NCI-H2196 (cell line): ENCODE measurements around the gene MOB3C.
"Not testable (repeated sequence)": the region's sequence is repeated elsewhere in the genome, so short reads cannot be mapped to it uniquely, and the experiment has no call there.

Experiments
- DNase-seq: peaks from one replicate; lab custom pipeline; 2025; ENCODE audit not compliant: unreplicated experiment; lab: John Stamatoyannopoulos, UW

Gene MOB3C

DNA sequence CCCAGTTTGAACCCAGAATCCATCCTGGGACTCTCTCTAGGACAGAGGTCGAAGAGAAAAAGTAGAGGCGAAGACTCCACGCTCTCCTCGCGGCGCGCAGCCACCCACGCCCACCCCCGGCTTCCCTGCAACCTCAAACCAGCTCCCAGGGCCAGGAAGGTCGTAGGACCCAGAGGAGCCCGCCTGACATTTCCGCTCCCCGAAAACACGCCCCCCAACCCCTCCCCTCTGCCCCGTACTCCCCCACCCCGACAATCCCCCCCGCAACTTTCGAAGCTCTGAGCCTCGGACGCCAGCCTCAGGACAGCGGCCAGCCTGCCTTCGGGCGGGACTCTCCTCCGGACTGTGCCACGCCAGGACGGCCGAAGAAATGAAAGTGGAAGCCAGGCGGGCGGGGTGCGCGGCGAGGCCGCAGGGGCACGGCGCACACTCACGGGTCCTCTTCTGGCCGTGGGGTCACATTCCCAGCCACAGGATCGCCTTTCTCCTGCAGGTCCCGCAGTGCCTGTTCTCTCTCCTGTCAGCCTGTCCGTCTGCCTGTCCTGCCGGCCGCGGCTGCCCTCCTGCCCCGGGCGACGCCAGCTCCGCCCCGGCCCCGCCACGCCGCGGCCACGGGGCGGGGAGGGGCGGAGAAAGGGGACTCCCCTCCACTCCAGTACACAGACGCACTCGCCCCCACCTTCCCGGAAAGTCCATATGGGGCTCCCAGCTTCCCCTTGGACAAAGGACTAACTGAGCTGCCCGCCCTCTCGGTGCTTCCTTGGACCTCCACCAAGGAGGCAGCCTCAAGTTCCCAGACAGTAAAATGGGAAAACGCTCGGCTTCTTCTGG lies at the start of gene MOB3C:
TSS of gene MOB3C (minus strand) at position 535 of the 831 bp plus-strand sequence. CDS start 3,490 bp downstream, outside the sequence.
- DNase-seq, result peak; percentile 42

DNA sequence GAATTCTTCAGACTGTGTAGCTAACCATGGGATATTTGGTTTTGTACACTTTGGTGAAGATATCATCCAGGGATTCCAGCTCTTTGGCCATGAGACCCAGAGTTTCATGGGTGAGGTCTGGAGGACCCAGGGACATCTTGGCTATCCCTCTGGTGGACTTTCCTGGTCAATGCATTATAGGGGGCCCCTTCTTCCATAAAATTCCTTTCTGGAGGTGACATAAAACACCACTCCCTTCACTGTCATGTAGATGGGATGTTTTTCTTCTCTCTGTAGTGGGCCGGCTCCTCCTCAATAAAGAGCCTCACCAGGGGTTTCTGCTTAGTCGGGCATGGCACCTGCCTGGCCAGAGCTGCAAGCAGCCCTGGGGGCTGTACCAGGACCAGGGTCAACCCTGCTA lies 49.4 kb upstream of the MOB3C start:
- no peak for DNase-seq

DNA sequence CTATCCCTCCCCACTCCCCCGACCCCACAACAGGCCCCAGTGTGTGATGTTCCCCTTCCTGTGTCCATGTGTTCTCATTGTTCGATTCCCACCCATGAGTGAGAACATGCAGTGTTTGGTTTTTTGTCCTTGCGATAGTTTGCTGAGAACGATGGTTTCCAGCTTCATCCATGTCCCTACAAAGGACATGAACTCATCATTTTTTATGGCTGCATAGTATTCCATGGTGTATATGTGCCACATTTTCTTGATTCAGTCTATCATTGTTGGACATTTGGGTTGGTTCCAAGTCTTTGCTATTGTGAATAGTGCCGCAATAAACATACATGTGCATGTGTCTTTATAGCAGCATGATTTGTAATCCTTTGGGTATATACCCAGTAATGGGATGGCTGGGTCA lies 46.3 kb upstream of the MOB3C start:
- DNase-seq, result not testable (repeated sequence)

DNA sequence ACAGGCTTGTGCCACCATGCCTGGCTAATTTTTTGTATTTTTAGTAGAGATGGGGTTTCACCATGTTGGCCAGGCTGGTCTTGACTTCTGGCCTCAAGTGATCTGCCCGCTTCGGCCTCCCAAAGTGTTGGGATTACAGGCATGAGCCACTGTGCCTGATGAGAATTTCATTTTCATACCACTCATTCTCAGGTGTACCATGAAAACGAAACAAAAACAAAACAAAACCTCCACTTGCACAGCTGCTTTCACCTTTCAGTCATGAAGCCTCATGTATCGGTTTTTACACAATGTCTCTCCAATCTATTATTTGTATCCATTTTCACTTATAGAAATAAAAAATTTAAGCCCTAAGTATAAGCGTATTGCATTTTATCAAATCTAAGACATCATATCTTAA lies 43.5 kb upstream of the MOB3C start:
- not testable (repeated sequence) for DNase-seq

DNA sequence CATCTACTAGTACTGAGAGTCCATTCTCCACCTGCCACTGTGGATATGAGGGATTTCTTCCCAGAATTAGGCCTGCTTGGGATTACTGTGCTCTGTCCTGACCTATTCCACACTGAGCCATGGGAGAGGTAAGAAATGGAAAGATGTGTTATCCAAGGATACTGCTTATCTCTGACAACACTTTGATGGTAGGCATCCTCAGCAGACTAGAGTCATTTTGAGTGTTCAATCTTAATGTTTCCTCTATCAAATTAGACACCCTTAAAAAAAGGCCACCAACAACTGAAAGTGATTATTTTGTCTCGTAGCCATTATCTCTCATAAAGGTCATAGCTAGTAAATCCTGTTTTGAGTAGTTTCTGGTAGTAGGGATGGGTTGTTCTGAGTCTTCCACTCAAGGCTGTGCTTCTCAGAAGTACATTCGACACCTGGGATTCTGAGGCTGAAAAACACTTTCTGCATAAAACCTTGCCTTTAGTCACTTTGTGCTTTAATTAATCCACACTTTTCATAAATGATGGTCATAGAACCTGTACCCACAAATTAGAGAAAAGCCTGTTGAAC lies 42.8 kb upstream of the MOB3C start:
- no peak for DNase-seq

DNA sequence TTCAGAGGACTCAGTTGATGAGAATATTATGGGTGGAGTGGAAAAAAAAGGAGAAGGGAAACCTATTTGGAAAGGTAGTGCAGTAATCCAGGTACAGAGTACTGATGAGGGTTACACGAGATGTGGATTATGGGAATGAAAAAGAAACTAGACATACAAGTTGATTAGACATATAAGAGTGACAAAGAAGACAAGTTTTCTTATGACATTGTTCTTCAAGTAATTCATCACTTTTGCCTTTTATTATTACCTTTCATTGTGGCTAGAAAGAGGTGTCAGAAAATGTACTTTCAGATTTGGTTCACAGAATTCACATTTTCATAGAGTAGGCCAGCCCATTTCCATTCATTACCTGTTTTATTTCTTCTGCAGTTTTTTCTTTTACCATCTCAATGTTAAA lies 41.2 kb upstream of the MOB3C start:
- no peak for DNase-seq

DNA sequence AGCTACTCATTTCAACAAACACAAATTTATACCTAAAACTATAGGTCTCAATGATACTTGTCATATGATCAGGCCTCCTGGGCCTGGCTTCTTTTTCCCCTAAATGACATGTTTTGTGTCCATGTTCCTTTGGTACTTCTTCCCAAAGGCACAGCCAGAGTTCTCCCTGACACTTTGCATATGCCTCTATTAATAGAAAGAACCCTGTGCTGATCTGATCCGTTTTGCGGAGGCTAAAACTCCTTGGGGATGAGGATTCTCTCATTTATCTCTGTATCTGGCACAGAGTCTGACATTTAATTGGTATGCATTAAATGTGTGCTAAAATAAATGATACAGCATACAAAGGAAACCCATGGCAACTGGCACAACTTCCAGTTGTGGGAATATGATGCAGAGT lies 40.0 kb upstream of the MOB3C start:
- DNase-seq, result no peak

DNA sequence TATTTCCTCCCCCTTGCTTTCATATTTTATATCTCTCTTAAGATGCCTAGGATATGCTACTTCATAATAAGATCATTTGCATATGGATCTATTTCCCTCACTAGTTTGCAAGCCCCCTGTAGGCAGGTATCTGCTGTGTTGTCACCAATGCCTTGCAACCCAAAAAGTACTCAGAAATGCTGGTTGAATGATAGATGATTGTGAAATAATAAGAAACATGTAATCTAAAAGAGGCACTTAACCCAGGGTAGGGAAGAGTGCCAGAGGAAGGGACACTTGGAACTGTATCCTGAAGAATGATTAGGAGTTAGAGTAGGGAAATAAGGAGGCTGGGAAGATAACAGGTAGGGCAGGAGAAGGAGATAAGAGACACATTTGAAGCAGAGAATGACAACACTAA lies 39.2 kb upstream of the MOB3C start:
- no peak for DNase-seq

DNA sequence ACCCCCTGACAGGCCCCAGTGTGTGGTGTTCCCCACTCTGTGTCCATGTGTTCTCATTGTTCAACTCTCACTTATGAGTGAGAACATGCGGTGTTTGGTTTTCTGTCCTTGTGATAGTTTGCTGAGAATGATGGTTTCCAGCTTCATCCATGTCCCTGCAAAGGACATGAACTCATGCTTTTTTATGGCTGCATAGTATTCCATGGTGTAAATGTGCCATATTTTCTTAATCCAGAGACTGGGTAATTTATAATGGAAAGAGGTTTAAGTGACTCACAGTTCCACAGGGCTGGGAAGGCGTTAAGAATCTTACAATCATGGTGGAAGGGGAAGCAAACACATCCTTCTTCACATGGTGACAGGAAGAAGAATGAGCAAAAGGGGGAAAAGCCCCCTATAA lies 38.1 kb upstream of the MOB3C start:
- not testable (repeated sequence) for DNase-seq

DNA sequence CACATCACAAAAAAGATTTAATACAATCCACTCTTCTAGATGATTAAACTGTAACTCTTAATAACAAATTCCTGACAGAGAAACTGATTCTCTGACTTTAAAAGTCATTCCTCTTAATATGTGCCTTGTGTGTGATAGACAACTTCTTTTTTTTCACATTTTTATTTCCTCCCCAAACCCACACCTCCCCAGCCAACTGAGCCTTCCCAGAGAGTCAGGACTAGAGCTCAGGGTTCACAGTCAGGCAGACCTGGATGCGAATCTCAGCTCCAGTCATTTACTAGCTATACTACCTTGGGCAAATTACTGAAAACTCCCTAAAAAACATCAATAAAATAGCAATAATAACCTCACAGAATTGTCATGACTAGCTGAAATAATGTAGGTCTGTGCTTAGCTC lies 37.4 kb upstream of the MOB3C start:
- no peak for DNase-seq

DNA sequence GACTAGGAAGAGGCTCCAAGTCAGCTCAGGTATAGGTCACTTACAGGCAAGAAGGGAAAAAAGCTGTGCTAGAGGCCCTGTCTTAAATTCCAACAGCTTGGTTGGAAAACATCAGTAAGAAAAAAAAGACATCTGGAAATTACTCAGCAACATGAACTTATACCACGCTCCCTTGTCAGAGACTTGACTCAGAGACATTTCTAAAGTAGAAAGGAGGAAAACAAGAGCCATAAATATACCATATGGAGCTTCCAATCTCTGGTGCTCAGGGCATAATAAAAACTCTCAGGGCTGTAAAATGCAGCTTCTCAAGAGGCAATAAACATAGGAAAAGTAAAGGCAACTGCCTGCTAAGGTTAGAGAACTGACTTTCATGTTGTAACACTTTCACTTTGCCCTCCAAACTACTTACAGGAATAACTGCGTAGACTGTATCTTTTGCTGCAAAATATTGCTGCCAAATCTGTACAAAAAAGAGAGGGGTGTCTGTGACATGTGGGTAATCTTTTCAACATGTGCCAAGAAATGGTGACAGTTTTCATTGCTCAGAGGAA lies 36.9 kb upstream of the MOB3C start:
- DNase-seq, result no peak

DNA sequence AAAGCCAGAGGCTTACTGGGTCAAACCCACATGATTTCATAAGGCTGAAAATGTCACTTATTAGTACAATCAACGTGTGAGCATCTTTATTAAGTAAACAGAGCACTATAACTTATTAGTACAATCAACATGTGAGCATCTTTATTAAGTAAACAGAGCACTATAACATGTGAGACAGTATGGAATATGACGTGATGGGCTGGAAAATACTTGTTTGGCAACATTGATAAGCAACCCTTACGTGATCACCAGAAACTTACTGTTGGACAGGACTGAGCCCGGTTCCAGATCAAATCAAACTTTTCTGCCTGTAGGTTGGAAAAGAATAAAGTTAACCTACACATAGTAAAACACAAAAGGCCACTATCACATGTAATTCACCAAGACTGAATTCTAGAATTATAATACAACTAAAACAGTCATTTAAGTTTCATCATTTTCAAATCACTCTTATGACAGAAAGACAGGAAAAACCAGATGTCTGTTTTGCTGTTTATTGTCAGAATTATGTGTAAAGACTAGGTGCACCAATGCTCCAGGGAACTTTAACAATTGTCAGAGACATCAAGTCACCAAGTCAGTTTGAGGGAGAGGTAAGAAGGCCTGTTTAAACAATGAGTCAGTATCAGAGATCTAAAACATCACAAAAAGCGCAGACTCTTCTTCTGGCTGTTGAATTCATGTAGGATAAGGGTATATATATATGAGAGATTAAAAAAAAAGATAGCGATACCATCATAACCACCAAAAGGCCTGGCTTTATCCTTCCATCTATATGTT lies 35.9 kb upstream of the MOB3C start:
- no peak for DNase-seq

DNA sequence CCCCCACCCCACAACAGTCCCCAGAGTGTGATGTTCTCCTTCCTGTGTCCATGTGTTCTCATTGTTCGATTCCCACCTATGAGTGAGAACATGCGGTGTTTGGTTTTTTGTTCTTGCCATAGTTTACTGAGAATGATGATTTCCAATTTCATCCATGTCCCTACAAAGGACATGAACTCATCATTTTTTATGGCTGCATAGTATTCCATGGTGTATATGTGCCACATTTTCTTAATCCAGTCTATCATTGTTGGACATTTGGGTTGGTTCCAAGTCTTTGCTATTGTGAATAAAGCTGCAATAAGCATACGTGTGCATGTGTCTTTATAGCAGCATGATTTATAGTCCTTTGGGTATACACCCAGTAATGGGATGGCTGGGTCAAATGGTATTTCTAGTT lies 34.5 kb upstream of the MOB3C start:
- not testable (repeated sequence) for DNase-seq

DNA sequence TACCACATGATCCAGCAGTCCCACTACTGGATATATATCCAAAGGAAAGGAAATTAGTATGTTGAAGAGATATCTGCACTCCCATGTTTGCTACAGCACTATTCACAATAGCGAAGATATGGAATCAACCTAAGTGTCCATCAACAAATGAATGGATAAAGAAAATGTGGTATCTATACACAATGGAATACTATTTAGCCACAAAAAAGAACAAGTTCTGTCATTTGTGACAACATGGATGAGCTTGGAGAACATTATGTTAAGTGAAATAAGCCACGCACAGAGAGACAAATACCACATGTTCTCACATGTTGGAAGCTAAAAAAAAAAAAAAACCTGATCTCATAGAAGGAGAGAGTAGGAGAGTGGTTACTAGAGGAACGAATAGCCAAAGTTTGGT lies 33.9 kb upstream of the MOB3C start:
- DNase-seq, result no peak

DNA sequence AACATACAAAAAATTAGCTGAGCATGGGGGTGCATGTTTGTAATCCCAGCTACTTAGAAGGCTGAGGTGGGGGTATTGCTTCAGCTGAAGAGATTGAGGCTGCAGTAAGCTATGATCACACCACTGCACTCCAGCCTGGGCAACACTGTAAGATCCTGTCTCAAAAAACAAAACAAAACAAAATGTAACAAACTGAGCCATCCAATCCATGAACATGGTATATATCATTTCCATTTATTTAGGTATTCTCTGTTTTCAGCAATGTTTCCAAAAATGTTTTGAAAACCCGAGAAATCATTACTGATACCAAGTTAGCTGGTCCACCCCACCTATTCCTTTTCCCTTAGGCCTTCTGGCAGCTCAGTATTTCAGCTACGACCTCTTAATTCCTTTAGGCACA lies 33.2 kb upstream of the MOB3C start:
- DNase-seq, result no peak

DNA sequence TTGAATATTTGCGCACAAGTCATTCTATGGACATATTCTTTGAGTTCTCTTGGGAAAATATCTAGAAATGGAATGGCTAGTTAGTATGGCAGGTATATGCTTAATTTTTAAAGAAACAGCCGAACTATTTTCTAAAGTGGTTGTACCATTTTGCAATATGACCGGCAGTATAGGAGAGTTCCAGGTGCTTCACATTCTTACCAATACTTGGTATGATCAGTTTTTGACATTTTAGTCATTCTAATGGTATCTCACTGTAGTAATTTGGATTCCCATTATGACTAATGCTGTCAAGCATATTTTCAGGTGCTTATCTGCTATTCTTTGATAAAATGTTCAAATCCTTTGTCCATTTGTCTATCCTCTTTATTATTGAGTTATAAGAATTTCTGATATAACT lies 31.0 kb upstream of the MOB3C start:
- DNase-seq, result no peak

DNA sequence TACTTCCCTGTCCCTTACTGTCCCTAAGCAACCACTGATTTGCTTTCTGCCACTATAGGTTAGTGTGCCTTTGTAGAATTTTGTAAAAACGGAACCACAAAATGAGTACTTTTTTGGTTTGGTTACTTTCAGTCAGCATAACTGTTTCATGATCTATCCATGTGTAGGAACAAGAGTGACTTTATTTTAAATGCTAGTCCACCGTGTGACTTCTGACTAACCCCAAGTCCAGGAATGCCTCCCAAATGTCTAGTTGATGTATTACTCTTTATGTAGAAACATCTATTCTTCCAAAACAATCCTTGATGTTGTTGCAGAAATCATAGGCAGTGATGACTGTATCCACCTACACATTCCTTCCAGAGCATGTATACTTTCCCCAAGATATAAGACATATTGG lies 30.2 kb upstream of the MOB3C start:
- no peak for DNase-seq

DNA sequence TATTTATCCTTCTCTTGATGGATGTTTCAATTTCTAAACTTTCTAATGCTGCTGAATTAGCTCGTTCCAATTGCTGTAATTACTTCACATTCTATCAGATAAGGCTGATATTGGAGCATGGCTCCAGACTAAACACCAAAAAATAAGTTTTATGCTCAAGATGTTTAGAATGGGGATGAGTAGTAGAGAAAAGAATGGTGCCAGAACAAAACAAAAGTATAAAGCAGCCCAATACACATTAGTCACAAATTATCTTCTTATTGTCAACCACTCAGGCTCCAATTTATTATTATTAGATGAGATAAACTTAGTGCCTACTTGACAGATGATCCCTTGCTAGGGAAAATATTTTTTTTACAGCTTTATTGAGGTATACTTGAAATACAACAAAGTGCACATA lies 29.7 kb upstream of the MOB3C start:
- DNase-seq, result no peak

DNA sequence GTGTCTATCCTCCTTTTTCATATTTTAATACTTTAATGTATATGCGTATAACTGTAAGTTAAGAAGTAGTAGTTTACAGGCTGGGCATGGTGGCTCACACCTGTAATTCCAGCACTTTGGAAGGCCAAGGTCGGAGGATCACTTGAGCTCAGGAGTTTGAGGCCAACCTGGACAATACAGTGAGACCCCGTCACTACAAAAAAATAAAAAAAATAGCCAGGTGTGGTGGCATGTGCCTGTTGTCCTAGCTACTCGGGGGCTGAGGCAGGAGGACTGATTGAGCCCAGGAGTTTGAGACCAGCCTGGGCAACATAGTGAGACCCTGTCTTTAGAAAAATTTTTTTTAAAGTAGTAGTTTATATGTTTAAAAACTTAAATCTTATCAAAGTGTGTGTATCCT lies 29.2 kb upstream of the MOB3C start:
- DNase-seq, result no peak

DNA sequence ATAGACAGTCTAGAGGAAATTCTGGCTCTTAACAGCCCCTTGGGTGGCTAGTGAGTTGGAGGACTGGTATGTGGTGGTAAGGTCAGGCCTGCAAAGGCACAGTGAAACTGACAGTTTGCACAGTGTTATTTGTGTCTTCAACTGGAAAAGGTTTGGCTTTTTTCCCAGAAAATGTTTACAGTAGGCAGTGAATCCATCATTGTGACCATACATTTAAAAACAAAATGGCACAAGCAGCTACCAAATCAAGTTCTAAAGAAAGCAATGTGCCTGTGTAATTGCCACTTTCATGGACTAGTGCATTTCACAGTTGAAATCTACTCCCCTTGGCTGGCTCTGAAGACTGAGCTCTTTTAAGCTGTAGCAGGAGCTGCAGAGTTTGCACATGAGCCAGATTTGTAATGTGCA lies 26.8 kb upstream of the MOB3C start:
- peak; percentile 87 for DNase-seq

DNA sequence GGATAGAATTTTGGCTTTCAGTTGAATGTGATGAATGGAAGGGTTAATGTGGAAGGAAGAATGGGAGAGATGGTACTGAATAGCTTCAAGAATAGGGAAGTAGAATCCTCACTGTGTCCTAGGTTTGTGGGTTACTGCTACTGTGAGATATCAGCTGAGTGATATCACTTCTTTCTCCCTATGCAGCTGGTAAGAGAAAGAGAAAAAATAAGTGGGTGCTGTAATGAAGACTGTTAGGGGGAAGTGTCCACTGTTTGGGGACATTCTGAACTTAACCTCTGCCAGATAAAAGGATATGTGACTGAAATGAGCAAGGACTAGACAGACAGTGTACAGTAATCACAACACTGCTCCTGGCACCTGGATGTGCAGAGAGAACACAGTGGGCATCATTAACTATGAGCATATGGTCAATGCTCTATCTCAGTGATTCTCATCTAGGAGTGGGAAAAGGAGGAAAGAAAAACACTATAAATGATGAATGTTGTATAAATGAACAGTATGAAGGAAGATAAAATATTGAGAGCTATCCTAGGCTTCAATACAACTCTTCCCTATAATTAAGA lies 25.6 kb upstream of the MOB3C start:
- no peak for DNase-seq
